Endothelial cell of umbilical vein (primary cell): ENCODE measurements around the gene STRN3. TPM values are rescaled to one million over a fixed set of nuclear protein-coding genes. Genes with fewer than 3 reads are reported as not detected.

Source experiments
- BruUV-seq: library from RNA; stranded (reverse); fragments of 400-500 nt; replicated peaks from 2 replicates; lab custom pipeline; 2021; lab: Mats Ljungman, UMichigan
- CTCF ChIA-PET: fragments of 300-600, 350-600 bp; sonication (Branson Sonifier 250); formaldehyde crosslinking; loops from one replicate; lab custom pipeline; 2021; ENCODE audit warnings: antibody characterized with exemption, inconsistent platforms; lab: Charles Lee
- POLR2A ChIA-PET: fragments of 300-600, 350-600 bp; sonication (Branson Sonifier 250); formaldehyde crosslinking; loops from one replicate; lab custom pipeline; 2021; ENCODE audit warnings: antibody characterized with exemption, inconsistent platforms; lab: Charles Lee
- DNase-seq: peaks from one replicate; pipeline ENCODE4 v3.0.0-alpha.2; 2011; ENCODE audit warnings: low read depth, low spot score
- FAIRE-seq: peaks from 2 replicates; lab custom pipeline; 2011; peaks lifted over from hg19 to GRCh38; lab: Jason Lieb, UNC
- H2AFZ ChIP-seq: 2 replicates; pipeline ENCODE4 v1.6.0; 2012; ENCODE audit warnings: low read depth, low read length, control low read depth, inconsistent platforms
- H3K27ac ChIP-seq: 2 replicates; pipeline ENCODE4 v1.5.1; 2011; ENCODE audit warnings: low read depth, mild to moderate bottlenecking, control low read depth, low read length, moderate library complexity; ENCODE audit not compliant: insufficient read depth
- H3K27me3 ChIP-seq, 2 experiments: 2 replicates each; pipeline versions ENCODE4 v1.6.0 to v1.6.1; 2011; ENCODE audit warnings: low read length in 2 of 2, mixed read lengths in 1 of 2; ENCODE audit not compliant: control insufficient read depth in 2 of 2, insufficient read depth in 2 of 2
- H3K36me3 ChIP-seq, 2 experiments: 2 replicates in 1 of 2; 3 replicates in 1 of 2; pipeline ENCODE4 v1.5.1; 2011; ENCODE audit warnings: low read length in 2 of 2, mild to moderate bottlenecking in 1 of 2, moderate library complexity in 1 of 2; ENCODE audit not compliant: control insufficient read depth in 2 of 2, insufficient read depth in 2 of 2; ENCODE audit errors: extremely low read depth in 1 of 2
- H3K4me1 ChIP-seq: 3 replicates; pipeline ENCODE4 v1.5.1; 2011; ENCODE audit warnings: mild to moderate bottlenecking, low read length; ENCODE audit not compliant: control insufficient read depth, insufficient read depth; ENCODE audit errors: extremely low read depth
- H3K4me2 ChIP-seq: 2 replicates; pipeline ENCODE4 v1.6.1; 2011; ENCODE audit warnings: low read length, control low read depth, mixed read lengths; ENCODE audit not compliant: insufficient read depth
- H3K4me3 ChIP-seq, 3 experiments: fragments of 200-600 bp in 1 of 3; sonication (generic), shearing (Covaris generic) in 1 of 3; replicated peaks in 1 of 3; 2 replicates each; pipeline ENCODE4 v1.5.1; 2011 to 2016; ENCODE audit warnings: control low read depth in 3 of 3, low read length in 3 of 3, mild to moderate bottlenecking in 2 of 3, inconsistent platforms in 1 of 3, low read depth in 1 of 3, moderate library complexity in 1 of 3; ENCODE audit not compliant: insufficient read depth in 1 of 3
- H3K79me2 ChIP-seq: 2 replicates; pipeline ENCODE4 v1.6.0; 2012; ENCODE audit warnings: low read length, inconsistent platforms; ENCODE audit not compliant: control insufficient read depth, insufficient read depth
- H3K9ac ChIP-seq: replicated peaks from 2 replicates; pipeline ENCODE3; 2011; ENCODE audit warnings: low read length, control low read depth; ENCODE audit not compliant: insufficient read depth; ENCODE audit errors: extremely low read depth
- H3K9me1 ChIP-seq: replicated peaks from 3 replicates; pipeline ENCODE4 v1.6.0; 2011; ENCODE audit warnings: mild to moderate bottlenecking, low read length; ENCODE audit not compliant: control insufficient read depth, insufficient read depth; ENCODE audit errors: extremely low read depth
- H3K9me3 ChIP-seq: replicated peaks from 2 replicates; pipeline ENCODE4 v1.5.1; 2012; ENCODE audit warnings: low read length, inconsistent platforms; ENCODE audit not compliant: control insufficient read depth, insufficient read depth
- H4K20me1 ChIP-seq: replicated peaks from 2 replicates; pipeline ENCODE3; 2011; ENCODE audit warnings: mild to moderate bottlenecking, low read length; ENCODE audit not compliant: control insufficient read depth, insufficient read depth; ENCODE audit errors: extremely low read depth
- EZH2 ChIP-seq: IDR thresholded peaks from 2 replicates; pipeline ENCODE4 v1.6.1; 2012; ENCODE audit warnings: borderline replicate concordance, low read depth, mild to moderate bottlenecking, moderate library complexity, low read length, inconsistent platforms; ENCODE audit not compliant: severe bottlenecking
- JUN ChIP-seq: IDR thresholded peaks from 2 replicates; pipeline ENCODE4 v1.6.1; 2011; ENCODE audit warnings: borderline replicate concordance, low read depth; ENCODE audit not compliant: insufficient read length, insufficient read depth
- dilution Hi-C: fragments of 300-500 bp; cut with MboI; formaldehyde crosslinking; loops from one replicate; pipeline ENCODE4 v1.15.0; 2019; ENCODE audit warnings: low sequenced_read_pairs; ENCODE audit not compliant: extremely low pct_ligation_motif_present
- intact Hi-C: fragments of 100-400 bp; cut with micrococcal nuclease; formaldehyde crosslinking; loops from one replicate; pipeline ENCODE4 v1.10.0; 2022
- polyA plus RNA-seq, 4 experiments: library from polyadenylated mRNA; depleted of rRNA in 3 of 4; stranded (reverse) in 3 of 4; unstranded in 1 of 4; fragments of >200 nt; gene quantifications; 2 replicates each; pipeline versions ENCODE4 v1.2.1 to v1.2.3, GENCODE V29; 2011 to 2012; ENCODE audit warnings: missing spikeins in 1 of 4
- total RNA-seq: library from RNA; stranded (reverse); gene quantifications from 2 replicates; pipeline ENCODE4 v1.2.3, GENCODE V29; 2021
- TF ChIP-seq, protein P1 (sequence below), 2 donors: IDR thresholded peaks; 1 replicate in 1 of 2; 2 replicates in 1 of 2; pipeline ENCODE4 v1.5.1; 2011; ENCODE audit warnings: low read length in 2 of 2, mild to moderate bottlenecking in 2 of 2, moderate library complexity in 2 of 2, control low read depth in 1 of 2, inconsistent platforms in 1 of 2, low read depth in 1 of 2; ENCODE audit not compliant: insufficient read depth in 1 of 2; ENCODE audit errors: extremely low read depth in 1 of 2

The STRN3 gene
- total and polyA plus RNA-seq, 2 donors (not counting 3 experiments of a cell fraction or from before 2014, with no cell fraction given), result 8.4 to 35.1 TPM

DNA sequence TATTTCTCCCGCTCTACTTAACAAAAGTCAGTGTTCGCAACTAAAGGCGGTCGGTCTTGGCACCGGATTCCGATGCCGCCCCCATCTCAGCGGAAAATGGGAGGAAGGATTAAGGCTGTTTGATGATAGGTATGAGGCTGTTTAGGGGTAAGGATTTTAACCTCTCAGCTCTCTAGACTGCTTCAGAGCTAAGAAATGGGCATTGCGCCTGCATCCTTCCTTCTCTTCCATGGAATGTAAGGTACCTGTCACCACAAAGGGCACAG, 150.5 kb downstream of the STRN3 start:
- POLR2A ChIA-PET, result no interaction called here
- dilution Hi-C loops, result no loop called here
- Histone ChIP-seq H2AFZ (no peak overlapping the region), H3K4me3 (no peak overlapping the region), H3K9ac (no peak overlapping the region), H3K27me3 (peaks cover 39 to 56% of the 10 kb centered on the region in 2 experiments), H3K4me1 (peaks cover 12% of the 10 kb centered on the region), H3K79me2 (no peaks in the 10 kb centered on the region), H3K9me1 (no peaks in the 10 kb centered on the region), H3K9me3 (no peaks in the 10 kb centered on the region), H3K27ac (no peak overlapping the region), H3K36me3 (no peaks in the 10 kb centered on the region), H3K4me2 (no peak overlapping the region), H4K20me1 (no peaks in the 10 kb centered on the region)
- TF ChIP-seq EZH2, result peak; percentile 2
- TF ChIP-seq, protein P1, sequence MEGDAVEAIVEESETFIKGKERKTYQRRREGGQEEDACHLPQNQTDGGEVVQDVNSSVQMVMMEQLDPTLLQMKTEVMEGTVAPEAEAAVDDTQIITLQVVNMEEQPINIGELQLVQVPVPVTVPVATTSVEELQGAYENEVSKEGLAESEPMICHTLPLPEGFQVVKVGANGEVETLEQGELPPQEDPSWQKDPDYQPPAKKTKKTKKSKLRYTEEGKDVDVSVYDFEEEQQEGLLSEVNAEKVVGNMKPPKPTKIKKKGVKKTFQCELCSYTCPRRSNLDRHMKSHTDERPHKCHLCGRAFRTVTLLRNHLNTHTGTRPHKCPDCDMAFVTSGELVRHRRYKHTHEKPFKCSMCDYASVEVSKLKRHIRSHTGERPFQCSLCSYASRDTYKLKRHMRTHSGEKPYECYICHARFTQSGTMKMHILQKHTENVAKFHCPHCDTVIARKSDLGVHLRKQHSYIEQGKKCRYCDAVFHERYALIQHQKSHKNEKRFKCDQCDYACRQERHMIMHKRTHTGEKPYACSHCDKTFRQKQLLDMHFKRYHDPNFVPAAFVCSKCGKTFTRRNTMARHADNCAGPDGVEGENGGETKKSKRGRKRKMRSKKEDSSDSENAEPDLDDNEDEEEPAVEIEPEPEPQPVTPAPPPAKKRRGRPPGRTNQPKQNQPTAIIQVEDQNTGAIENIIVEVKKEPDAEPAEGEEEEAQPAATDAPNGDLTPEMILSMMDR (IDR thresholded peaks at IDR 0.05; ENCODE audit: extremely low read depth in 1 of 2, insufficient read depth in 1 of 2, low read depth in 1 of 2, low read length in 2 of 2), result no peak
- no TSS peak for BruUV-seq
- CTCF ChIA-PET, result no interaction called here
- DNase-seq, result no peak
- intact Hi-C loops, result no loop called here
- FAIRE-seq, result no peak

DNA sequence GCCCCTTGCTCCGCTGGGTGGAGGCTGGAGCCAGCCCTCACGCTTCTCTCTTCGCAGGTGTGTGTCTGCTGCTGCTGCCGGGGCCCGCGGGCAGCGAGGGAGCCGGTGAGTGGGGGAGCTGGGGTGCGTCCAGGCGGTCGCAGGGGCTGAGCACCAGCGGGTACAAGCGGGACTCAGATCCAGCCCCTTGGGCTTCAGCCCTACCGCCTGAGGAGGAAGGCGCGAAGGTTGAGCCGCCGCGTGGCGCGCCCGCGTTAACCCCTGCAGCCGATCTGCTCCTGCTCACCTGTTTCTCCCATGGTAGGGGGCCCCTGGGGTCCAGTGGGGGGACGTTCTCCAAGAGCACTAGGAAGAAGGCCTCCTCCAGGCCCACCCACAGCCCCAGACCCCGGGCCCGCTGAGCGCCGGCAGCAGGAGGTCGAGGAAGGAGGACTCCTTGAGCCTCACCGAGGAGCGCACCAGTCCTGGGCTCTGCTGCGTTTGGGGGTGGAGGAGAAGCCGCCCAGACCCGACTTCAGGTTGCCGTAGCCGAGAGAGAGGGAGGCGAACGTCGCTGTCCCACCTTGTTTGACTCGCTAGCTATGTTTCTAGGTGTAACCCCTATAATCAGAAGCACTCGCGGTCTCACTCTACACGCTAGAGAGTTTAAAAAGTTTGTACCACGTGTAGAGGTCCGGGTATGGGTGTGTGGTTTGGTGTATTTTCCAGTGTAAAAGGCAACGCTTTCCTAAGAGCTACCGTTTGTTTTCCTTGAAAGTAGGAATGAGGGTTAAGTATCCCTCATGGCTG, 151.0 kb downstream of the STRN3 start:
- CTCF ChIA-PET, result no interaction called here
- no peaks in the 10 kb centered on the region for H4K20me1 ChIP-seq
- intact Hi-C loops (loop anchor here (5.0 kb wide), 1 partner anchor 482 kb away; no protein-coding TSS in a partner anchor), dilution Hi-C loops (no loop called here)
- TF ChIP-seq EZH2 (peak; percentile 89), JUN (no peak)
- peaks cover 12% of the 10 kb centered on the region for H3K4me1 ChIP-seq
- H3K9me3 ChIP-seq, result no peaks in the 10 kb centered on the region
- no peaks in the 10 kb centered on the region for H3K36me3 ChIP-seq
- H3K27me3 ChIP-seq, result peaks cover 42 to 59% of the 10 kb centered on the region in 2 experiments
- H3K4me2 ChIP-seq, result peak overlapping the region; percentile 86
- no peaks in the 10 kb centered on the region for H3K9me1 ChIP-seq
- BruUV-seq, result no TSS peak
- peak overlapping the region; percentile 42 to 50 (median 49) for H3K4me3 ChIP-seq
- peak; percentile 4 for FAIRE-seq
- no peak overlapping the region for H3K27ac ChIP-seq
- peak overlapping the region; percentile 92 for H2AFZ ChIP-seq
- POLR2A ChIA-PET, result no interaction called here
- DNase-seq, result peak; percentile 19
- H3K79me2 ChIP-seq, result no peaks in the 10 kb centered on the region
- no peak overlapping the region for H3K9ac ChIP-seq
